ENCODE measurements around the gene PCSK5. TPM values are rescaled to one million over a fixed set of nuclear protein-coding genes. Genes with fewer than 3 reads are reported as not detected.

Gene PCSK5
- 10 to 100 TPM; 41.2 to 63.7 TPM for total RNA-seq

- ATAC-seq (ENCODE audit: insufficient number of reproducible peaks, low FRiP score, low read depth) (peak; percentile 90), DNase-seq (ENCODE audit: low spot score) (peak; percentile 82)
- H3K4me3 ChIP-seq: peak within 1 kb of the TSS; percentile 92
- H3K27me3 ChIP-seq (replicated peaks; ENCODE audit: insufficient read depth): no peaks in the 10 kb centered on the region
- no peaks in the 10 kb centered on the region for H3K36me3 ChIP-seq
- H3K9me3 ChIP-seq: no peaks in the 10 kb centered on the region
- H3K27ac ChIP-seq: peak within 1 kb of the TSS; percentile 92 to 93
- peaks cover 4 to 34% of the 10 kb centered on the region in 2 donors for H3K4me1 ChIP-seq (ENCODE audit: control insufficient read depth in 1 of 2, low read depth in 2 of 2)
- TF ChIP-seq CTCF (IDR thresholded peaks at IDR 0.05): no peak
Observed at GRCh38 chr9:75890472-75891276, at the start of gene PCSK5. Gene PCSK5, plus strand, starts transcription at chr9:75890673. Its CDS starts 509 bp downstream, at chr9:75891182.

GRCh38 chr9:75844321-75844720, 46.2 kb upstream of the PCSK5 start:
- no peak overlapping the region for H3K4me3 ChIP-seq
- no peak for TF ChIP-seq CTCF (IDR thresholded peaks at IDR 0.05)
- no peaks in the 10 kb centered on the region for H3K36me3 ChIP-seq
- no peak overlapping the region for H3K27ac ChIP-seq
- DNase-seq (ENCODE audit: low spot score) (no peak), ATAC-seq (ENCODE audit: insufficient number of reproducible peaks, low FRiP score, low read depth) (no peak)
- no peaks in the 10 kb centered on the region for H3K27me3 ChIP-seq (replicated peaks; ENCODE audit: insufficient read depth)
- no peaks in the 10 kb centered on the region for H3K4me1 ChIP-seq (ENCODE audit: control insufficient read depth in 1 of 2, low read depth in 2 of 2)
- no peaks in the 10 kb centered on the region for H3K9me3 ChIP-seq

- H3K4me3 ChIP-seq: no peak overlapping the region
- DNase-seq (ENCODE audit: low spot score) (no peak), ATAC-seq (ENCODE audit: insufficient number of reproducible peaks, low FRiP score, low read depth) (no peak)
- no peaks in the 10 kb centered on the region for H3K9me3 ChIP-seq
- TF ChIP-seq CTCF (IDR thresholded peaks at IDR 0.05): no peak
- H3K27ac ChIP-seq: no peak overlapping the region
- H3K27me3 ChIP-seq (replicated peaks; ENCODE audit: insufficient read depth): no peaks in the 10 kb centered on the region
- no peaks in the 10 kb centered on the region for H3K36me3 ChIP-seq
- H3K4me1 ChIP-seq (ENCODE audit: control insufficient read depth in 1 of 2, low read depth in 2 of 2): no peaks in the 10 kb centered on the region
Observed at GRCh38 chr9:75845806-75846205, 44.7 kb upstream of the PCSK5 start.

GRCh38 chr9:75847085-75847484, 43.4 kb upstream of the PCSK5 start:
- DNase-seq (ENCODE audit: low spot score) (no peak), ATAC-seq (ENCODE audit: insufficient number of reproducible peaks, low FRiP score, low read depth) (no peak)
- TF ChIP-seq CTCF (IDR thresholded peaks at IDR 0.05): no peak
- no peaks in the 10 kb centered on the region for H3K4me1 ChIP-seq (ENCODE audit: control insufficient read depth in 1 of 2, low read depth in 2 of 2)
- H3K9me3 ChIP-seq: no peaks in the 10 kb centered on the region
- H3K4me3 ChIP-seq: no peak overlapping the region
- H3K27me3 ChIP-seq (replicated peaks; ENCODE audit: insufficient read depth): no peaks in the 10 kb centered on the region
- no peak overlapping the region for H3K27ac ChIP-seq
- H3K36me3 ChIP-seq: no peaks in the 10 kb centered on the region

GRCh38 chr9:75850459-75851200, 39.8 kb upstream of the PCSK5 start:
- no peak overlapping the region for H3K4me3 ChIP-seq
- H3K9me3 ChIP-seq: no peaks in the 10 kb centered on the region
- TF ChIP-seq CTCF (IDR thresholded peaks at IDR 0.05): no peak
- no peaks in the 10 kb centered on the region for H3K4me1 ChIP-seq (ENCODE audit: control insufficient read depth in 1 of 2, low read depth in 2 of 2)
- no peak for ATAC-seq (ENCODE audit: insufficient number of reproducible peaks, low FRiP score, low read depth)
- DNase-seq (ENCODE audit: low spot score): no peak
- no peak overlapping the region for H3K27ac ChIP-seq
- H3K27me3 ChIP-seq (replicated peaks; ENCODE audit: insufficient read depth): no peaks in the 10 kb centered on the region
- no peaks in the 10 kb centered on the region for H3K36me3 ChIP-seq

All from thoracic aorta (tissue), 2 donors.